NCI-H774 (cell line): Measurements from ENCODE around the gene TAF11L10.
"Not testable (repeated sequence)": the region's sequence is repeated elsewhere in the genome, so short reads cannot be mapped to it uniquely, and the experiment has no call there.

Experiments
- DNase-seq: peaks from one replicate; lab custom pipeline; 2025; lab: John Stamatoyannopoulos, UW

Gene TAF11L10

DNA sequence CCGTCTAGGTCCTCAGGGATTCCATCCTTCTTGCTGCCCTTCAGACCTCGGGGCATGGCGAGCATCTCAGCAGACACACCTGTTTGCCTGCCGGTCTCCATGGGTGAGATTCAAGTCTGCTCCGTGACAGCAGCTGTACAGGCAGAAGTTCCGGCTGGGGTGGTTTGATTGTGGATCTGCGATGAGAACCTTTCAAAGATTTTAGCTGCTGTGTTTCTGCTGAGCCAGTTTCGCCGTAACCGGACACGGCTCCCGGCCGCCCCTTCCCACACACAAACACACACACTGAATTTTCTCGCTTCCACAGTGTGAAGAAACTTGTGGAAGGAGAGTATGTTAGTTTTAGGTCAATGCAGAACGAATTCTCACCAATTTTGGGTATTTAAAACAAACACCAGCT is at the start of gene TAF11L10:
TAF11L10 (minus strand) TSS at position 101 of the 400 bp plus-strand sequence.
- not testable (repeated sequence) for DNase-seq

DNA sequence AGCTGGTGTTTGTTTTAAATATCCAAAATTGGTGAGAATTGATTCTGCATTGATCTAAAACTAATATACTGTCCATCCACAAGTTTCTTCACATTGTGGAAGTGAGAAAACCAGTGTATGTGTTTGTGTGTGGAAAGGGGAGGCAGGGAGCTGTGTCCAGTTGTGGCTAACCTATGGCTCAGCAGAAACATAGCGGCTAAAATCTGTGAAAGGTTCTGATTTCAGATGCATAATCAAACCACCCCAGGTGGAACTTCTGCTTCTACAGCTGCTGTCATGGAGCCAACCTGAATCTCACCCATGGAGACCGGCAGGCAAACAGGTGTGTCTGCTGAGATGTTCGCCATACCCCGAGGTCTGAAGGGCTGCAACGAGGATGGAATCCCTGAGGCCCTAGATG is 36.5 kb upstream of the TAF11L10 start, which contains the start of gene TAF11L14:
TAF11L14 (plus strand) TSS at position 301 of the 400 bp plus-strand sequence.
- no peak for DNase-seq

DNA sequence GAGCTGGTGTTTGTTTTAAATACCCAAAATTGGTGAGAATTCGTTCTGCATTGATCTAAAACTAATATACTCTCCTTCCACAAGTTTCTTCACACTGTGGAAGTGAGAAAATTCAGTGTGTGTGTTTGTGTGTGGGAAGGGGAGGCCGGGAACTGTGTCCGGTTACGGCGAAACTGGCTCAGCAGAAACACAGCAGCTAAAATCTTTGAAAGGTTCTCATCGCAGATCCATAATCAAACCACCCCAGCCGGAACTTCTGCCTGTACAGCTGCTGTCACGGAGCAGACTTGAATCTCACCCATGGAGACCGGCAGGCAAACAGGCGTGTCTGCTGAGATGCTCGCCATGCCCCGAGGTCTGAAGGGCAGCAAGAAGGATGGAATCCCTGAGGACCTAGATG is 34.2 kb upstream of the TAF11L10 start, which contains the start of gene TAF11L13:
TAF11L13 (plus strand) TSS at position 301 of the 400 bp plus-strand sequence.
- DNase-seq: not testable (repeated sequence)

DNA sequence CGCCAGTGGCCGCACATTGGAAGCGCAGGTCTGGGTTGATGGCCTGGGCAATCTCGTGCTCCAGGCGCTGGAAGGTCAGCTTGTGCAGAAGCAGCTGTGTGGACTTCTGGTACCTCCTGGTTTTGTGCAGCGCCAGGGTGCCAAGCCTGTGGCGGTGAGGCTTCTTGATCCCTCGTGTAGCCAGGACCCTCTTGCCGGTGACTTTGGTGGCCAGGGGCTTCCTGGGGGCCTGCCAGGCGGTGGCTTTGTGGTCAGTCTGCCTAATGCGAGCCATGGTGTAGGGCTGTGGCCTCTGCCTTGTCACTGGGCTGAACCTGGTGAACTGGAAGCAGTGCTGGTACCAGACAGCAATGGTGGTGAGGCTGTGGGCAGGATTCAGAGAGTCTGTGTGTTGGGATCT is 28.1 kb upstream of the TAF11L10 start:
- no peak for DNase-seq

DNA sequence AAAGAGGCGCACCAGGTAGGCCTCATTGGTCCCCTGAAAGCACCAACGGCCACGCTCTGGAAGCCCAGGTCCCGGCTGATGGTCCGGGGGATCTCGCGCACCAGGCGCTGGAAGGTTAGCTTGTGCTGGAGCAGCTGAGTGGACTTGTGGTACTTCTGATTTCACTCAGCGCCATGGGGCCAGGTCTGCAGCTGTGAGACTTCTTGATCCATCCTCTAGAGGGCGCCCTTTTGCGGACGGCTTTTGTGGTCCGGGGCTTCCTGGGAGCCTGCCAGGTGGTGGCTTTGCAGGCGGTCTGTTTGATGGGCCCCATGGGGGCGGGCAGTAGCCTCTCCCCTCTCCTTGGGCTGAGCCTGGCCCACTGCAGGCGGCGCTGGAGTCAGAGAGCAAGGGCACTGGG is 23.0 kb upstream of the TAF11L10 start:
- no peak for DNase-seq

DNA sequence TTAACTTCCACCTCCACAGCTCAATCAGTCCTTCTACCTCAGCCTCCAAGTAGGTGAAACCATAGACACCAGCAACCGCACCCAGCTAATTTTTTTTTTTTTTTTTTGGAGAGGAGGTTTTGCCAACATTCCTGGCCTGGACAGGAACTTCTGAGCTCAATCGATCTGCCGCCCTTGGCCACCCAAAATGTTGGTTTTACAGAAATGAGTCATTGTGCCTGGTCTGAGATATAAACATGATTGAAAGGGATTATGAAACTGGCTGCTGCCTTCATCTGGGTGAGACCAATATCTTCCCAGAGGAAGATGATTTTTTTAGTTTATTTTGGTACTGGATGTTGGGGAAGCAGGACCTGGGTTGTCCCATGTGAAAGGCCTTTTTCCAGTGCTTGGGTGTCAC is 21.7 kb upstream of the TAF11L10 start:
- DNase-seq: no peak

DNA sequence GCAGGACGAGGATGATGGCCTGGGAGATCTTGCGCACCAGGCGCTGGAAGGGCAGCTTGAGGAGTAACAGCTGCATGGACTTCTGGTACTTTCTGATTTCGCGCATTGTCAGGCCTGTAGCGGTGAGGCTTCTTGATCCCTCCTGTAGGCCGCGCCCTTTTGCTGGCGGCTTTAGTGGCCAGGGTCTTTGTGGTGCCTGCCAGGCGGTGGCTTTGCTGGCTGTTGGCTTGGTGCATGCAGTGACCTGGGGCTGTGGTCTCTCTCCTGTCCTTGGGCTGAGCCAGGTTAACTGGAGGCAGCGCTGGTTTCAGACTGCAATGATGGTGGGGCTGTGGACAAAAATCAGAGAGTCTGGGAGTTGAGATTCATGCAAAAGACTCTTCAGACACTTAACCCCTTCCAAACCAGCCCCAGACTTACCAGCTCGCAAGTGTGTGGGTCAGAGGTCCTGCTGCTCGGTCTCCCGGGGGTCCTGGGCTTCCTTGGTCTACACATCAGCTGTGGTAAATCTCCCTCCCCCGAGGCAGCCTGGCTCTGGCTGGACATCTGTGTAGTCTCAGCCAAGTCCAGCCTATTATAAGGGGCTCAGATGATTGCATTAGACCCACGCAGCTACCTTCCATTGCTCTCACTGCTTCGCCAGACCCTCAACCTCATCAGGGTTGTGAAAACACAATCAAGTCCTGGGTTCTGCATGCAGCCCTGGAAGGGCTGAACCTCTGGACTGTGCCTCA is 17.4 kb upstream of the TAF11L10 start:
- DNase-seq: no peak

DNA sequence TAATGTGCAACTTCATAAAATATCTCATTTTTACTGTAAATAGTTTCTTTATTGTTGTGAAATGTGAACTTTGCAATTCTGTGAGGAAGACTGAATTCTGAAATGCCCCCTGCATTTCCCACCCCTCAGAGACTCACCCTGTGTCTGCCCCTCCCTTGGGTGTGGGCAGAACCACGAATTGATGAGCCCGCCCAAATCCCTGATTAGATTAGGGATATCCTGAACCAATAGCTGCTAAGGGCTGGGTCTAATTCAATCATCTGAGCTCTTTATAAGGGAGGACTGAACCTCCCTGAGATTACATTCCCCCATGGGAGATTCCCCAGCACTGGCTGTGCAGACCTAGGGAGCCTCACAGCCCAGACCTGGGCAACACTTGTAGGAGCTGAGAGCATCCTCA is 12.5 kb upstream of the TAF11L10 start, which contains the start of gene TAF11L12:
TAF11L12 (plus strand) TSS at position 301 of the 400 bp plus-strand sequence.
- not testable (repeated sequence) for DNase-seq

DNA sequence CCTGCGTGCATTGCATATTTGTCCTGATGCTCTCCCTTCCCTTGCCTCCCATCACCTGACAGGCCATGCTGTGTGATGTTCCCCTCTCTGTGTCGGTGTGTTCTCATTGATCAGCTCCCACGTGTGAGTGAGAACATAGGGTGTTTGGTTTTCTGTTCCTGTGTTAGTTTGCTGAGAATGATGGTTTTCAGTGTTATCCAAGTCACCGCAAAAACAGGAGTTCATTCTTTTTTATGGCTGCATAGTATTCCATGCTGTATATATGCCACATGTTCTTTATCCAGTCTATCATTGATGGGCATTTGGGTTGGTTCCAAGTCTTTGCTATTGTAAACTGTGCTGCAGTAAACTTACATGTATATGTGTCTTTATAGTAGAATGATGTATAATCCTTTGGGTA is 9.8 kb upstream of the TAF11L10 start:
- DNase-seq: not testable (repeated sequence)

DNA sequence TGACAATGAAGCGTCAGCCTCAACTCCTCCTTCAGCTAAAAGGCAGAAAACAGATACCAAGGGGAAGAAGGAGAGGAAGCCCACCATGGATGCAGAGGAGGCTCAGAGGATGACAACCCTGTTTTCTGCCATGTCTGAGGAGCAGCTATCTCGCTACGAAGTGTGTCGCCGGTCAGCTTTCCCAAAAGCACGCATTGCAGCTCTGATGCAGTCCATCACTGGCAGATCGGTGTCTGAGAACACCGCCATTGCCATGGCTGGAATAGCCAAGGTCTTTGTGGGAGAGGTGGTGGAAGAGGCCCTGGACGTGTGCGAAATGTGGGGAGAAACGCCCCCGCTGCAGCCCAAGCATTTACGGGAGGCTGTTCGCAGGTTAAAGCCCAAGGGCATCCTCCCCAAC is 7.3 kb upstream of the TAF11L10 start:
- no peak for DNase-seq

DNA sequence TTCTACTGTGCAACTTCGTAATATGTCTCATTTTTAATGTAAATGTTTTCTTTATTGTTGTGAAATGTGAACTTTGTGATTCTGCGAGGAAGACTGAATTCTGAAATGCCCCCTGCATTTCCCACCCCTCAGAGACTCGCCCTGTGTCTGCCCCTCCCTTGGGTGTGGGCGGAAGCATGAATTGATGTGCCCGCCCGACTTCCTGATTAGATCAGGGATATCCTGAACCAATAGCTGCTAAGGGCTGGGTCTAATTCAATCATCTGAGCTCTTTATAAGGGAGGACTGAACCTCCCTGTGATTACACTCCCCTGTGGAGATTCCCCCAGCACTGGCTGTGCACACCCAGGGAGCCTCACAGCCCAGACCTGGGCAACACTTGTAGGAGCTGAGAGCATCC is 6.3 kb upstream of the TAF11L10 start, which contains the start of gene TAF11L11:
TAF11L11 (plus strand) TSS at position 304 of the 400 bp plus-strand sequence.
- DNase-seq: not testable (repeated sequence)

DNA sequence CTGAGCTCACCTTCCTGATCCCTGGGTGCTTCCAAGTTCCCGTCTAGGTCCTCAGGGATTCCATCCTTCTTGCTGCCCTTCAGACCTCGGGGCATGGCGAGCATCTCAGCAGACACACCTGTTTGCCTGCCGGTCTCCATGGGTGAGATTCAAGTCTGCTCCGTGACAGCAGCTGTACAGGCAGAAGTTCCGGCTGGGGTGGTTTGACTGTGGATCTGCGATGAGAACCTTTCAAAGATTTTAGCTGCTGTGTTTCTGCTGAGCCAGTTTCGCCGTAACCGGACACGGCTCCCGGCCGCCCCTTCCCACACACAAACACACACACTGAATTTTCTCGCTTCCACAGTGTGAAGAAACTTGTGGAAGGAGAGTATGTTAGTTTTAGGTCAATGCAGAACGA is 3.4 kb downstream of the TAF11L10 start, which contains the start of gene TAF11L9:
TAF11L9 (minus strand) TSS at position 140 of the 400 bp plus-strand sequence.
- not testable (repeated sequence) for DNase-seq

DNA sequence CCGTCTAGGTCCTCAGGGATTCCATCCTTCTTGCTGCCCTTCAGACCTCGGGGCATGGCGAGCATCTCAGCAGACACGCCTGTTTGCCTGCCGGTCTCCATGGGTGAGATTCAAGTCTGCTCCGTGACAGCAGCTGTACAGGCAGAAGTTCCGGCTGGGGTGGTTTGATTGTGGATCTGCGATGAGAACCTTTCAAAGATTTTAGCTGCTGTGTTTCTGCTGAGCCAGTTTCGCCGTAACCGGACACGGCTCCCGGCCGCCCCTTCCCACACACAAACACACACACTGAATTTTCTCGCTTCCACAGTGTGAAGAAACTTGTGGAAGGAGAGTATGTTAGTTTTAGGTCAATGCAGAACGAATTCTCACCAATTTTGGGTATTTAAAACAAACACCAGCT is 6.8 kb downstream of the TAF11L10 start, which contains the start of gene TAF11L8:
TAF11L8 (minus strand) TSS at position 101 of the 400 bp plus-strand sequence.
- DNase-seq: not testable (repeated sequence)

DNA sequence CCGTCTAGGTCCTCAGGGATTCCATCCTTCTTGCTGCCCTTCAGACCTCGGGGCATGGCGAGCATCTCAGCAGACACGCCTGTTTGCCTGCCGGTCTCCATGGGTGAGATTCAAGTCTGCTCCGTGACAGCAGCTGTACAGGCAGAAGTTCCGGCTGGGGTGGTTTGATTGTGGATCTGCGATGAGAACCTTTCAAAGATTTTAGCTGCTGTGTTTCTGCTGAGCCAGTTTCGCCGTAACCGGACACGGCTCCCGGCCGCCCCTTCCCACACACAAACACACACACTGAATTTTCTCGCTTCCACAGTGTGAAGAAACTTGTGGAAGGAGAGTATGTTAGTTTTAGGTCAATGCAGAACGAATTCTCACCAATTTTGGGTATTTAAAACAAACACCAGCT is 12.0 kb downstream of the TAF11L10 start, which contains the start of gene TAF11L7:
TAF11L7 (minus strand) TSS at position 101 of the 400 bp plus-strand sequence.
- not testable (repeated sequence) for DNase-seq
